ENCODE measurements around the gene KIAA0319L.

Gene KIAA0319L

DNA sequence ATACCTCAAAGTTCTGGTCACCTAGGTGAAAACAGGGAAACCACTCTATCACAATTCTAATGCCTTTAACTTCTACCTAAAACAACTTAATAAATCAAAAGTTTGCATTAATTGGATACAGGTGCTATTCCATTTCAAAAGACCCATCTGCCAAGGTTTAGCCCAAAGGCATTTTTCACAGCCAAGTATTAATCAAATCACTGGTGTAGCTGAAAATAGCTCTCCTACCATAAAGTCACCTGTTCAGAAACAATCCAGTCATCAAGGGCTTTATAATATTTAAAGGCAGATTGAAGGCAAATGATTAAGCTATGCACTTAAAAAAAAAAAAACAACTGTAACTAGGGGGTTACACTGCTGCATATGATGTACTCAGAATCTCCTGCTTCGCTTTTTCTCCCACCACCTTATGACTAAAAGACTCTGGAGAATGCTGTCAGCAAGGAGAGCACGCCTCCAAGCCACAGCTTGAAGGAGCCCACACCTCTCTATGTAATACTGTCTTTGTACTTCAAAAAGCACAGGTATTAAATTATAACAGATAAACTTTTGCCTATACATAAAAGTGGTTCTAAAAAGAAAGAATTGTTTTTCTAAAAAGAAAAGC, 20.5 kb downstream of the KIAA0319L start:
- DNase-seq (ENCODE audit: low read depth): no peak

- DNase-seq (ENCODE audit: low read depth): no peak
Measured at GRCh38 chr1:35535243-35535642, 22.0 kb downstream of the KIAA0319L start.

GRCh38 chr1:35533586-35533985, 23.6 kb downstream of the KIAA0319L start:
- DNase-seq (ENCODE audit: low read depth): no peak

DNA sequence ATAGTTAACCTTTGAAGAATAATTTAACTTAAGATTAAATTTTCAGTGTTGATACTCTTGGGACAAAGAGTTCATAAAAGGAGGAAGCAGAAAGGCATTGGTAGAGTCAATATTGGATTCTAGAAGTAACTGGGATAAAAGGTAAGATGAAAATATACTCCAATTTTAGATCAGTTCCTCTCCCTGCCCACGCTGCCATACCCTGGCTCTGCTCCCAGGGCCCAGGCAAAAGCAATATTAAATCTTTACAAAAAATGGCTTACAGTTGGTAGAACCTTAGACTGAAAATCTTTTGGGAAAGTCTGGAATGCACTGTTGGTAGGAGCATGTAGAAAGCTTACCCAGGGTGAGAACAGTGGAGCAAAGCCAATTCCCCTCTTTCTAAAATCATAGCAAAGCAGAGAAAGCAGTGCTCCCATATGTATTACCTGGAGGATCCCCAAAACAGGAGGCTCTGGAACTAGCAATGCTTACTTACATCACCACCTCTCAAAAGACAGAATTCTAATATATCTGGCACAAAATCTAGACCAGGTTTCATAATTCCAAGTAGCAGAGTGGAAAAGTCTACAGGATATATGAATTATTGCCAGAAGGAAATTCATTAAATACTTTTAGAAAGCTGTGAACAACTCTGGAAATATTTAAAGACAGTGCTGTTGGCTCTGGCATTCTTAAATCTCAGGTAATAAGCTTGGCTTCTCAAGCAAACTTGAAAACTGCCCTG, 24.5 kb downstream of the KIAA0319L start:
- DNase-seq (ENCODE audit: low read depth): no peak

- DNase-seq (ENCODE audit: low read depth): no peak
Measured at GRCh38 chr1:35531368-35531767, 25.8 kb downstream of the KIAA0319L start.

DNA sequence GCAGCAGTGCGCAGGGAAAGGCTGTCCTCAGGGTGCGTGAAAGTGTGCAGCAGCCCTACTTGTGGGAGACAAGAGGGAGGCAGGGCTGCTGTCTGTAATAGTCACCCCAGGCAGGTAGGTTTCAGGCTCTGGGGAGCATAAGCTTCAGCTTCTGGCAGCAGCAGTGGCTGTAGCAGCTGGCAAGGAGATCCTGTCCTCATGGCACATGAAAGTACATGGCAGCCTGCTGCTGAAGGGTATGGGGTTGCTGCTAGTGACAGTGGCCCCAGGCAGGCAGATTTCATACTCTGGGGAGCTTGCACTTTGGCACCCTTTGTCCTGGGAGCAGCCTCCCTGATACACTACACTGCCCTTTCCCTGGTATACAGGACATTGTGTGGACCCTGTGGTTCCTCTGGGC, 26.3 kb downstream of the KIAA0319L start:
- no peak for DNase-seq (ENCODE audit: low read depth)

GRCh38 chr1:35530168-35530567, 27.0 kb downstream of the KIAA0319L start:
- DNase-seq (ENCODE audit: low read depth): no peak

- no peak for DNase-seq (ENCODE audit: low read depth)
Measured at GRCh38 chr1:35524106-35524505, 33.1 kb downstream of the KIAA0319L start.

DNA sequence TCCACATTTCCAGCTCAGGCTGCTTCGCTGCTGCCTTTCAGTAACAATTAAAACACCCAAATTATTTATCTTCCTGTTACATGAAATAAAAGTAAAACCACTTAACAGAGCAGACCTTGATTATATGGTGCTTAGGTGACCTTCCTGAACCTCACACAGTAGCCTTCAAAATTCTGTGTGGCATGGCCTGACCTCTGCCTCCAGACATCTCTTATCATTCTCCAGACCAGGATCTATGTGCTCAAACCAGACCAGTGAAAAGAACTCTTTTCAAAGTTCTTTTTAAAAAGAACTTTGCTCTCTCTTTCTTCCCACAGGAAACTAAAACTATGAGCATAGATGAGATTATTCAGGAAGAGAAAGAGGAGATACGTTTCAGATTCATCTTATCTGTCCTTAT, 37.8 kb downstream of the KIAA0319L start:
- no peak for DNase-seq (ENCODE audit: low read depth)

DNA sequence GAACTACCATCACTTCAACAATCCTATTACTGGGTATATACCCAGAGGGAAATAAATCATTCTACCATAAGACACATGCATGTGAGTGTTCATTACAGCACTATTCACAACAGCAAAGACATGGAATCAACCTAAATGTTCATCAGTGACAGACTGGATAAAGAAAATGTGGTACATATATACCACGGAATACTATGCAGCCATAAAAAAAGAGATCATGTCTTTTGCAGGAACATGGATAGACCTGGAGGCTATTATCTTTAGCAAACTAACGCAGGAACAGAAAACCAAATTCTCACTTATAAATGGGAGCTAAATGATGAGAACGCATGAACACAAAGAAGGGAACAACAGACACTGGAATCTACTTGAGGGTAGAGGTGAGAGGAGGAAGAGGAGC, 39.0 kb downstream of the KIAA0319L start:
- DNase-seq (ENCODE audit: low read depth): no peak

GRCh38 chr1:35511305-35511704, 45.9 kb downstream of the KIAA0319L start:
- no peak for DNase-seq (ENCODE audit: low read depth)

GRCh38 chr1:35509558-35509957, 47.6 kb downstream of the KIAA0319L start:
- no peak for DNase-seq (ENCODE audit: low read depth)

- no peak for DNase-seq (ENCODE audit: low read depth)
Measured at GRCh38 chr1:35507947-35508346, 49.3 kb downstream of the KIAA0319L start.

DNA sequence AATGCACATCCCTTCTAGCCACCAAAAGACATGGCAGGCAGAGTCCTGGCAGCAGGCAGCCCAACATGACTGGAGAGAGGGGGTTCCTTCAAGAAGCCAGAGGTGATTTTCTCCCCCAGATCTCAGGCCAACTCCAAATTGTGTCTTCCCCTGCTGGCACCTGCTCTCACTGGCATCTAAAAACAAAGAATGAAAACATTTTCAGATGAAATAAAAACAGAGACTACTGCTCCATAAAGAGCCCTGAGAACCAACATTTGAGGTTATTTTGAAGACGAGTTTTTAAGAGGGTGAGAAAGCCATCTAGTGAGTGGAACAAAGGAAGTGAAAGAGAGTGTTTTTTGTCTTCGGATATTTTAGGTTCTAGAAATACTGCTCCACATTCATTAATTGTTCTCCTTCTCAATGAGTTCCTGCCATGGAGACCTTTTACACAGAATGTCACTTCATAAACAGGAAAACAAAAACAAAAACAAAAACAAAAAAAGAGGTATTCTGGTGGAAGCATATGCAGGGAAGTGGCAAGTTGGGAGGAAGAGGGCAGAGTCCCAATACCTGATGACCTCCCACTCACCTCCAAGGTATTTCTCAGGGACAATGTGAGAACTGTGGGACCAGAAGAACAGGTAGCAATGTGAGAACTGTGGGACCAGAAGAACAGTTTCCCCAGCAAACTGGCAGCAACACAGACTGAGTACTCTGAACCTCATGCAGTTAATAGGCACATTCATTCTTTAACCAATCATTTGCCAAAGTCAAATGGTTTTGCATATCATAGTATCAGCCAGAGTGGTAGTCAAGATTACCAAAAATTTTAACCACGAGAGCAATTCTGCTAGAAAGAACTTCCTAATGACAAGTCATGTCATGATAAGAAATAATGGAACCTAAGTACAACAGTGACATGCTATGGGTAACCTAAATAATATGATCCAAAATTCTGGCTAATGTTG, 50.0 kb downstream of the KIAA0319L start:
- no peak for DNase-seq (ENCODE audit: low read depth)

GRCh38 chr1:35505911-35506798, 51.0 kb downstream of the KIAA0319L start:
- DNase-seq (ENCODE audit: low read depth): no peak

- no peak for DNase-seq (ENCODE audit: low read depth)
Measured at GRCh38 chr1:35502242-35502641, 55.0 kb downstream of the KIAA0319L start.

- DNase-seq (ENCODE audit: low read depth): no peak
Measured at GRCh38 chr1:35500439-35500838, 56.8 kb downstream of the KIAA0319L start.

DNA sequence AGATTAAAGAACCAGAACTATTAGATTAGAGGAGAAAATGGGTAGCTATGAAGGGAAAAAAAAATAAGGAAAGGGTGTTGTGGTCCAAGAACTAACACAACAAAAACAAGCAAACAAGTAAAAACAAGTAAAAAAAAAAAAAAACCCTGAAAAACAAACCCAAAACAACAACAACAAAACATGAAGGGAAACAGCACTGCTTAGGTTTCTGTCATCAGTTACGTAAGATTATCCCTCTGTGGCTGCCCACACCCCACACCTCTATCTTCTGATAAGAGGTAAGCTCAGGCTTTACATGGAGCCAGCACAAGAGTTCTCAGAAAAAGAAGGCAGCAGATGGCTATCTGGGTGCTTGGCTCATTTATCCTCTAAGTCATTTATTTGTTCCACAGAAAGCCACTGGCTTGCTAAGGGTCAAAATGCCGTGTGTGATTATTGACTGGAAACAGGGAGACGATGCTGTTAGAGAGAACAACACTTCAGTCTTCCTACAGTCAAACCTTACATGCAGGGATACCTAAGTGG, 57.5 kb downstream of the KIAA0319L start:
- DNase-seq (ENCODE audit: low read depth): no peak

GRCh38 chr1:35499231-35499630, 58.0 kb downstream of the KIAA0319L start:
- DNase-seq (ENCODE audit: low read depth): no peak

- DNase-seq (ENCODE audit: low read depth): no peak
Measured at GRCh38 chr1:35497571-35497970, 59.6 kb downstream of the KIAA0319L start.

DNA sequence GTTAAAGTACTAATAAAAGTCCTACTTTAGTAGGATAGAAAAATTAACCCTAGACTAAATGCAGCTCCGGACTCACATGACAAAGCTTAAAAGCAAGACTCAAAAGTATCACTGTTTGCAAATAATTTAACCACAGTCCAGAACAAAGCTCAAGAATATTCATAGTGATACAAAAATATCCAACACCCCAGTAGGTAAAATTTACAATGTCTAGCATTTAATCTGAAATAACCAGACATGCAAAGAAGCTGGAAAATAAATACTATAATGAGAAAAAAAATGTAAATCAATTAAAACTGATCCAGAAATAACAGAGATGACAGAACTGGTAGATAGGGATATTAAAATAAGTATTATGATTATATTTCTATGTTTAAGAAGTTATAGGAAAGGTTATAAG, 67.0 kb downstream of the KIAA0319L start:
- no peak for DNase-seq (ENCODE audit: low read depth)

- no peak for DNase-seq (ENCODE audit: low read depth)
Measured at GRCh38 chr1:35488336-35488735, 68.9 kb downstream of the KIAA0319L start.

Data from stimulated activated CD8-positive, alpha-beta memory T cell treated with anti-CD3 and anti-CD28 coated beads, Interleukin-15, amount 100 ng/mL, for 1 hour (primary cell).